MM.1S (cell line): ENCODE results near the gene ANKRD16.
"Not testable (repeated sequence)": the region's sequence is repeated elsewhere in the genome, so short reads cannot be mapped to it uniquely, and the experiment has no call there.

Experiments
- DNase-seq: peaks from one replicate; pipeline ENCODE4 v3.0.0-alpha.2; 2015
- H2AFZ ChIP-seq: fragments of 300-600 bp; sonication (generic); 2 replicates; pipeline ENCODE4 v1.6.0; 2016; ENCODE audit warnings: antibody characterized with exemption, low read length
- H3F3A ChIP-seq: fragments of 300-600 bp; sonication (generic); 2 replicates; pipeline ENCODE4 v1.6.1; 2016; ENCODE audit warnings: mild to moderate bottlenecking, antibody characterized with exemption, low read length, moderate library complexity, mixed read lengths; ENCODE audit not compliant: insufficient read depth
- H3K27ac ChIP-seq: fragments of 300-600 bp; sonication (generic); 2 replicates; pipeline ENCODE4 v1.5.1; 2016; ENCODE audit warnings: mild to moderate bottlenecking, low read length
- H3K27me3 ChIP-seq: fragments of 300-600 bp; sonication (generic); replicated peaks from 2 replicates; pipeline ENCODE4 v1.6.0; 2016; ENCODE audit warnings: low read length; ENCODE audit not compliant: insufficient read depth
- H3K36me3 ChIP-seq: fragments of 300-600 bp; sonication (generic); replicated peaks from 2 replicates; pipeline ENCODE4 v1.6.1; 2016; ENCODE audit warnings: mild to moderate bottlenecking, low read length, mixed read lengths; ENCODE audit not compliant: insufficient read depth
- H3K4me1 ChIP-seq: fragments of 300-600 bp; sonication (generic); 2 replicates; pipeline ENCODE4 v1.6.1; 2016; ENCODE audit warnings: low read length, mixed read lengths
- H3K4me2 ChIP-seq: fragments of 300-600 bp; sonication (generic); 2 replicates; pipeline ENCODE4 v1.6.0; 2016; ENCODE audit warnings: low read depth, low read length
- H3K4me3 ChIP-seq: fragments of 300-600 bp; sonication (generic); 2 replicates; pipeline ENCODE4 v1.5.1; 2016; ENCODE audit warnings: low read length, mixed read lengths
- H3K79me2 ChIP-seq: fragments of 300-600 bp; sonication (generic); 2 replicates; pipeline ENCODE4 v1.6.1; 2016; ENCODE audit warnings: mixed run types, low read length, mixed read lengths
- H3K9ac ChIP-seq: fragments of 300-600 bp; sonication (generic); 2 replicates; pipeline ENCODE4 v1.6.1; 2016; ENCODE audit warnings: low read length, mixed read lengths
- H3K9me2 ChIP-seq: fragments of 300-600 bp; sonication (generic); replicated peaks from 2 replicates; pipeline ENCODE4 v1.6.1; 2016; ENCODE audit warnings: mild to moderate bottlenecking, low read length, mixed read lengths; ENCODE audit not compliant: insufficient read depth
- H3K9me3 ChIP-seq: fragments of 300-600 bp; sonication (generic); replicated peaks from 2 replicates; pipeline ENCODE4 v1.6.1; 2016; ENCODE audit warnings: mild to moderate bottlenecking, low read length, mixed read lengths; ENCODE audit not compliant: insufficient read depth
- H4K20me1 ChIP-seq: fragments of 300-600 bp; sonication (generic); 2 replicates; pipeline ENCODE4 v1.6.1; 2016; ENCODE audit warnings: mild to moderate bottlenecking, low read length, moderate library complexity, mixed read lengths; ENCODE audit not compliant: insufficient read depth
- CTCF ChIP-seq: fragments of 300-600 bp; sonication (generic); IDR thresholded peaks from 2 replicates; pipeline ENCODE4 v1.5.1; 2016; ENCODE audit warnings: antibody characterized with exemption, low read length, mixed read lengths
- EZH2 ChIP-seq: fragments of 300-600 bp; sonication (generic); optimal IDR thresholded peaks from 2 replicates; pipeline ENCODE3; 2017; ENCODE audit warnings: low read depth, mild to moderate bottlenecking, antibody characterized with exemption, low read length, mixed read lengths
- EZH2phosphoT487 ChIP-seq: fragments of 300-600 bp; sonication (generic); IDR thresholded peaks from 2 replicates; pipeline ENCODE4 v1.6.1; 2018; ENCODE audit warnings: antibody characterized with exemption, low read length

The ANKRD16 gene

GRCh38 chr10:5827841-5828240 lies 61.9 kb downstream of the ANKRD16 start:
- H3K36me3 ChIP-seq: no peaks in the 10 kb centered on the region
- no peaks in the 10 kb centered on the region for H3K79me2 ChIP-seq
- H3K9me3 ChIP-seq: no peaks in the 10 kb centered on the region
- H3K27ac ChIP-seq: no peak overlapping the region
- TF ChIP-seq EZH2phosphoT487 (no peak), EZH2 (no peak), CTCF (no peak)
- H2AFZ ChIP-seq: no peak overlapping the region
- no peaks in the 10 kb centered on the region for H4K20me1 ChIP-seq
- no peak overlapping the region for H3K4me2 ChIP-seq
- no peak overlapping the region for H3K4me3 ChIP-seq
- no peaks in the 10 kb centered on the region for H3K4me1 ChIP-seq
- no peaks in the 10 kb centered on the region for H3K9me2 ChIP-seq
- no peak for DNase-seq
- no peaks in the 10 kb centered on the region for H3F3A ChIP-seq
- H3K27me3 ChIP-seq: no peaks in the 10 kb centered on the region
- H3K9ac ChIP-seq: no peak overlapping the region

DNA sequence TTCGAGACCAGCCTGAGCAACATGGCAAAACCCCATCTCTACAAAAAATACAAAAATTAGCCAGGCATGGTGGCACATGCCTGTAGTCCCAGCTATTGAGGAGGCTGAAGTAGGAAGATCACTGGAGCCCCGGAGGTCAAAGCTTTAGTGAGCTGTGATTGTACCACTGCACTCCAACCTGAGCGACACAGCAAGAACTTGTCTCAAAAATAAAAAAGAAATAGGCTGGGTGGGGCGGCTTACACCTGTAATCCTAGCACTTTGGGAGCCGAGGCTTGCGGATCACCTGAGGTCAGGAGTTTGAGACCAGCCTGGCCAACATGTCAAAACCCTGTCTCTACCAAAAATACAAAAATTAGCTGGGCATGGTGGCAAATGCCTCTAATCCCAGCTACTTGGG lies 63.2 kb downstream of the ANKRD16 start:
- H2AFZ ChIP-seq, H3F3A ChIP-seq, H3K27me3 ChIP-seq, H3K9me3 ChIP-seq, H3K79me2 ChIP-seq, H3K9me2 ChIP-seq, H3K27ac ChIP-seq, H3K36me3 ChIP-seq, H4K20me1 ChIP-seq, H3K4me1 ChIP-seq, H3K9ac ChIP-seq, H3K4me3 ChIP-seq, DNase-seq, H3K4me2 ChIP-seq: not testable (repeated sequence)

DNA sequence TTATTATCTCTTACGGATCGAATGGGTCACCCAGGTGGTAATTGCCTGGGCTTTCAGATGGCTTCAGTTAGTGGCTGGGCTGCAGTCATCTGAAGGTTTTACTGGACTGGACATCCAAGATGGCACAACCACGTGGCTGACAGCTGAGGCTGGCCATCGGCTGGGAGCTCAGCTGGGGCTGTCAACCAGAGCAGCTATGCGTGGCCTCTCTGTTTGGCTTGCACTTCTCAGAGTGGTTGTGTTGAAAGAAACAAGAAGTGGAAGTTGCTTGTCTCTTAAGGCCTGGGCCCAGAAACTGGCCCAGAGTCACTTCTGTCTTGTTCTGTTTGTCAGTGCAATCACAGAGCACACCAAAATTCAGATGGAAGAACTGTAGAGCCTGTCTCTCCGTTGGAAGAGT lies 70.8 kb downstream of the ANKRD16 start:
- DNase-seq: no peak
- TF ChIP-seq EZH2 (no peak), EZH2phosphoT487 (no peak), CTCF (no peak)
- Histone ChIP-seq H3K4me2 (no peak overlapping the region), H4K20me1 (no peaks in the 10 kb centered on the region), H3K9me2 (no peaks in the 10 kb centered on the region), H2AFZ (no peak overlapping the region), H3F3A (peaks cover 20% of the 10 kb centered on the region; the same call in 1 of the 2 replicates), H3K27ac (no peak overlapping the region), H3K79me2 (no peaks in the 10 kb centered on the region), H3K36me3 (no peaks in the 10 kb centered on the region), H3K9ac (no peak overlapping the region), H3K27me3 (no peaks in the 10 kb centered on the region), H3K4me3 (no peak overlapping the region), H3K4me1 (peaks cover 23% of the 10 kb centered on the region), H3K9me3 (no peaks in the 10 kb centered on the region)

DNA sequence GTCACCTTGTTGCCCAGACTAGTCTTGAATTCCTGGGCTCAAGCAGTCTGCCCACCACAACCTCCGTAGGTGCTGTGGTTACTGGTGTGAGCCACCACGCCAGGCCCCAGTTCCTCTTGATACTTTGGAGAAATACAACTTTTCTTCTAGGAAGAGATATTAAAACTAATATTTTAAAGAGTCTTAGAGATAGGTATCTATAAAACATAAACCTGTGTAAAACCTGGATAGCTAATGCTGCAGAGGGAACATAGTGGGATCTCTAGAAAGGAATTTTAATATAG lies 71.7 kb downstream of the ANKRD16 start:
- Histone ChIP-seq H4K20me1 (no peaks in the 10 kb centered on the region), H3K27ac (no peak overlapping the region), H3K4me2 (no peak overlapping the region), H3F3A (peaks cover 22% of the 10 kb centered on the region; the same call in 1 of the 2 replicates), H3K9ac (no peak overlapping the region), H3K36me3 (no peaks in the 10 kb centered on the region), H3K79me2 (peaks cover 2% of the 10 kb centered on the region), H3K4me1 (peaks cover 23% of the 10 kb centered on the region), H2AFZ (no peak overlapping the region), H3K9me3 (no peaks in the 10 kb centered on the region), H3K27me3 (no peaks in the 10 kb centered on the region), H3K4me3 (no peak overlapping the region), H3K9me2 (no peaks in the 10 kb centered on the region)
- TF ChIP-seq EZH2phosphoT487 (no peak), EZH2 (no peak), CTCF (no peak)
- DNase-seq: no peak
